Measurements from ENCODE around the gene PEX11G. TPM values are rescaled to one million over a fixed set of nuclear protein-coding genes. Genes with fewer than 3 reads are reported as not detected.

Gene PEX11G
- 4.0 TPM for polyA plus RNA-seq (ENCODE audit: insufficient read length)

- peak; percentile 95 for DNase-seq
Observed at GRCh38 chr19:7488736-7489353, at the start of gene PEX11G. PEX11G (minus strand) TSS chr19:7489035; CDS start chr19:7489010, 25 bp downstream.

- DNase-seq = no peak
Observed at GRCh38 chr19:7535998-7536695, 47.3 kb upstream of the PEX11G start.

GRCh38 chr19:7535047-7535997 lies 46.5 kb upstream of the PEX11G start, which contains the start of gene PNPLA6:
PNPLA6 (plus strand) TSS chr19:7535717; CDS start chr19:7535789, 72 bp downstream.
- peak; percentile 98 for DNase-seq

DNA sequence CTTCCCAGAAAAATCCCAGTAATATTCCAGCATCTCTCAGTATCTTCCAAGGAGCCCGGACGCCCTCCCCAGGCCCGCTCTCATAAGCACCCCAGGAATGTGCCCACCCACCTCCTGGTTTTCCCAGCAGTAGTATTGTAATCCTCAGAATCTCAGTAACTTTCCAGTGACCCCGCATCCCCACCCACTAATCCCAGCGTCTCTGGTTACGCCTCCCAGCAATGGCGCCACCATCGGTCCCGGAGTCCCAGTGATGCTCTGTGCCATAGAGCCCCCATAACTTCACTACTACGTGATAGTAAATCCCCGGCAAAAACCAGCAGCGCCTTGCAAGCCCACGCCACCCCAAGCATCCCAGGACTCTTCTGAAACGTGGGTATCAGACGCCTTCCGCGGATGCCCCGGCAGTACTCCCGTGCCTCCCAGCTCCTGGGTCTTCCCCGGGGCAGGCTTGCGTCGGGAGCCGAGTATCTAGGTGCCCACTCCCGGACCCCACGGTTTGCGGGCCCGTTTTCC lies 45.8 kb upstream of the PEX11G start:
- DNase-seq = peak; percentile 87

- peak; percentile 94 for DNase-seq
Observed at GRCh38 chr19:7533925-7534480, 45.2 kb upstream of the PEX11G start.

DNA sequence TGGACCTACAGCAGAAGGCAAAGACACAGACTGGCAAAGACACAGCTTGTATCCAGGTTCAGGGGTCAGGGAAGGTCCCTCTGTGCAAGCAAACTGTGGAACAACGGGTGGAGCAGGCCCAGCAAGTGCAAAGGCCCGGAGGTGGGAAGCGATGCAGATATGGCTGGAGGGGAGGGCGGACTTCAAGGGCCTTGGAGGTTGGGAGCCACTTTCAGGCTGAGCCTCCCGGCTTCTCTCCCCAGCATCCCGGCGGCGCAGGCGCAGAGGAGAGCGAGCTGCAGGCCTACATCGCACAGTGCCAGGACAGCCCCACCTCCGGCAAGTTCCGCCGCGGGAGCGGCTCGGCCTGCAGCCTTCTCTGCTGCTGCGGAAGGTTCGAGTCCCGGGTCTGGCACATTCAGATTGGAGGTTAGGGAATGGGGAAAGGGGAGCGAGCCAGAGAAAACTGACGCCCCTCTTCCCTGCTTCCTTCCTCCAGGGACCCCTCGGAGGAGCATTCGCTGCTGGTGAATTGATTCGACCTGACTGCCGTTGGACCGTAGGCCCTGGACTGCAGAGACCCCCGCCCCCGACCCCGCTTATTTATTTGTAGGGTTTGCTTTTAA lies 44.5 kb upstream of the PEX11G start:
- peak; percentile 73 for DNase-seq

GRCh38 chr19:7529610-7530490 lies 41.0 kb upstream of the PEX11G start:
- no peak for DNase-seq

DNA sequence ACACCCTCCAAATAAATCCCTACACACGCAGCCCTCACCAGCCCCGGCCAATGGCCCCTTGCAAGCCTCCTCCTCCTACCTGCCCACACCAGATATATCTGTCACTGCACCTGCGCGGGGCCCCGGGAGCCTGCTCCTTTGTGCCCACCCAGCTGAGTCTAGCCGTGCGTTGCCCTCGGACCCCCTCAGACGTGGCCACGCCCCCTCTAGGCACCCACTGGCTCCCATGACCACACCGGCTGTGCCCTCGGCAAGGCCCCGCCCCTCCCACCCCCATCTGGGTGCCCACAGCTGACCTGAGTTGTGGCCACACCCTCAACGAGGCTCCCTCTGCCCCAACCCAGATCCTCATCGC lies 40.4 kb upstream of the PEX11G start:
- no peak for DNase-seq

- no peak for DNase-seq
Observed at GRCh38 chr19:7528522-7529245, 39.8 kb upstream of the PEX11G start.

DNA sequence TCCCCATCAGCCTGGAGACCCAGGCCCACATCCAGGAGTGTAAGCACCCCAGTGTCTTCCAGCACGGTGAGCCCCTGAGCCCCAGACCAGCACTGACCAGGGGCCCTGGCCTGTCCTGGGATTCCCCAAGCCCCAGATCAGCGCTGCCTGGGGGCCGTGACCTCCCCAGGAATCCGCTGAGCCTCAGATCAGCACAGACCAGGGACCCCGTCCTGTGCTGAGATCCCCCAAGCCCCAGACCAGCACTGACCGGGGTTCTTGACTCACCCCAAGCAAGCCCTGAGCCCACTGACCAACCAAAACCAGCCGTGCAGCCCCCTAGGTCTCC lies 39.3 kb upstream of the PEX11G start:
- no peak for DNase-seq

- no peak for DNase-seq
Observed at GRCh38 chr19:7527516-7528191, 38.8 kb upstream of the PEX11G start.

- no peak for DNase-seq
Observed at GRCh38 chr19:7526059-7526929, 37.5 kb upstream of the PEX11G start.

DNA sequence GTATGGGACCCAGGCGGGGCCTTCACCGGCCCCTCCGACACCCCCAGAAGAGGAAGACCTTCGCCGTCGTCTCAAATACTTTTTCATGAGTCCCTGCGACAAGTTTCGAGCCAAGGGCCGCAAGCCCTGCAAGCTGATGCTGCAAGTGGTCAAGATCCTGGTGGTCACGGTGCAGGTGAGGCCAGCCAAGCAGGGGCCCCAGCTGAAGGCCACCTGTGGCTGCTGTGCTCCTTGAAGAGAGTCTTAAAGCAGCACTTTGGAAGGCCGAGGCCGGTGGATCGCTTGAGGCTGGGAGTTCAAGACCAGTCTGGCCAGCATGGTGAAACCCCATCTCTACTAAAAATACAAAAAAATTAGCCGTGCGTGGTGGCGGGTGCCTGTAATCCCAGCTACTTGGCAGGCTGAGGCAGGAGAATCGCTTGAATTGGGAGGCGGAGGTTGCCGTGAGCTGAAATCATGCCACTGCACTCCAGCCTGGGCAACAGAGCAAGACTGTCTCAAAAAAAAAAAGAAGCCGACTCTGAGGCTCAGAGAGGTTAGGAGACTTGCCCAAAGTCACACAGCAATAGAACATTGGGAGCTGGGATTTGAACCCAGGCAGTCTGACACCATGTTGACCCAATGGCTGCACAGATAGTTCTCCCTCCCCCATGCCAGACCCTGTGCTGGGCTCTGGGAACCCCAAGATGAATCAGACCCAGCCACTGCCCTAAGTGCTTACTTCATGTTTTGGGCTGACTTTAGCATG lies 36.3 kb upstream of the PEX11G start:
- DNase-seq = no peak

GRCh38 chr19:7524523-7524922 lies 35.7 kb upstream of the PEX11G start:
- no peak for DNase-seq

DNA sequence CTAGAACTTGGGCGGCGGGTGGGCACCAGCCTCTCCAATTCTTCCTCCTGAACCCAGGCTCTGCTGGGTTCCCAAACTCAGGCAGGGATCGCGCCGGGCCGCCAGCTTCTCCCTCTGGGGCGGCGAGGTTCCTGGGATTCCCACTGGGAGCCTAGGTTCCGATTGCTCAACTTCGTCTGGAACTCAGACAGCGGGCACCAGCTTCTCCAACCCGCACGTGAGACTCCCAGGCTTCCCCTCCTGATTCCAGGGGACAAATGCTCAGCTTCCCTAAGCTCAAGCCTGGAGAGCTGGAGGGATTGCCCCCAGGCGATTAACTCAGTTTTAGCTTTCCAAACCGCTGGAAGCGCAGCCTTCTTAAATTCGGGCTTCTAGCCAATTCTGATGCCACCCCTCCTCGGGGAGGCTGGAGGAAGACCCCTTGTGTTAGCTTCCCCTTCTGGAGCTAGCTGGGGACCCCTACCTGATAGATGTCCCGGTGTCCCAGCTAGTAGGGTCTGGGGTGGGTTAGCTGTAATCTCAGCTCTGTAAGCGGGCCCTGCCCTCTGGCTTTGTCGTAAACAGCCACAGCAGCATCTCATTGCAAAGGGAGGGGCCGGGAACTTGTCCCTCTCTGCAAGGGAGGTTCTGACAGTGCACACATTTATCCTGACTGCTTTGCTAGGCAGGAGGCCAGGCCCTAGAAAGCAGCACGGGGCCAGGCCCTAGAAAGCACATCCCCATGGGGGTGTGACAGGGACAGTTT lies 34.3 kb upstream of the PEX11G start:
- DNase-seq = no peak

DNA sequence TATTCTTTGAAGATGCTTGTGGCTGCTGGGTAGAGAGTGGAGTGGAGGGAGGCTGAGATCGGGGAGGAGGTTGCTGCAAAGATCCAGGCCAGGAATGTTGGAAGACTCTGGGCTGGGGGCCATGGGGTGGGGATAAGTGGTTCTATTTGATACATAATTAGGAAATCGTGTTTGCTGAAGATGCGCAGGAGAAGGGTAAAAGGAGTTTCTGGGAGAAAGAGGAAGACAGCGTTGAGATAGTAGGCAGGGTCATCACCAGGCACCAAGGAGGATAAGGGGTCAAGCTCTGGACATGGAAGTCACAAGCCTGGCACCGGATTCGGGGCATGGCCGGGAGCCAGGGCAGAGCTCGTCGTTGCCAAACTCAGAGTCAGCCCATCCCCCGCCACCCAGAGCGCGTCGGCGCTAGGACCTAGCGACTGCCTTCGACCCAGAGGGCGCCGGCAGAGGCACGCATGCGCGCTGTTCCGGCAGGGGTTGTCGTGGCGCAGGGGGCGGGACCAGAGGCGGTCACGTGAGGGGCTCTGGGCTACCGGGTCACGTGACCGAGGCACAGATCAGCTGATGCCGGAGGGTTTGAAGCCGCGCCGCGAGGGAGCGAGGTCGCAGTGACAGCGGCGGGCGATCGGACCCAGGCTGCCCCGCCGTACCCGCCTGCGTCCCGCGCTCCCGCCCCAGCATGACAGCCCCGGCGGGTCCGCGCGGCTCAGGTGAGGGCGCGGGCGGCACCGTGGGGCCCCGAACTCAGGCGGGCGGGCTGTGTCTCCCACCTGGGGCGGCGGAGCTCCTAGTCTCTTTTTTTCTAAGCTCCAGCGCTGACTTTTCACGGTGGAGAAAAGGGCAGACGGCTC lies 33.5 kb upstream of the PEX11G start, which contains the start of gene MCOLN1:
Gene MCOLN1, plus strand, starts transcription at position 553 of the 851 bp plus-strand sequence. Its CDS starts 127 bp downstream, at position 680.
- DNase-seq = peak; percentile 99

Measured in hindlimb muscle (tissue), 1 donor.